GM18861 (cell line): ENCODE data around the gene NEDD4L.

Experiments used
- ATAC-seq: cut with Tn5 transposase; IDR thresholded peaks from one replicate; pipeline ENCODE4 v1.9.1; 2021; ENCODE audit not compliant: unreplicated experiment

Gene NEDD4L

GRCh38 chr18:58389745-58390144 is 345.7 kb downstream of the NEDD4L start:
- ATAC-seq: no peak

GRCh38 chr18:58390399-58390798 is 346.4 kb downstream of the NEDD4L start:
- no peak for ATAC-seq

- ATAC-seq: no peak
Observed at GRCh38 chr18:58391231-58391825, 347.3 kb downstream of the NEDD4L start.

GRCh38 chr18:58391932-58392323 is 347.9 kb downstream of the NEDD4L start:
- ATAC-seq: no peak

GRCh38 chr18:58392324-58393000 is 348.4 kb downstream of the NEDD4L start:
- no peak for ATAC-seq

GRCh38 chr18:58393295-58393694 is 349.3 kb downstream of the NEDD4L start:
- no peak for ATAC-seq

GRCh38 chr18:58394046-58394445 is 350.0 kb downstream of the NEDD4L start:
- no peak for ATAC-seq

- ATAC-seq: no peak
Observed at GRCh38 chr18:58394602-58395425, 350.8 kb downstream of the NEDD4L start.

- no peak for ATAC-seq
Observed at GRCh38 chr18:58396144-58396543, 352.1 kb downstream of the NEDD4L start.

GRCh38 chr18:58396966-58397365 is 352.9 kb downstream of the NEDD4L start:
- no peak for ATAC-seq

GRCh38 chr18:58397385-58398132 is 353.5 kb downstream of the NEDD4L start:
- ATAC-seq: no peak

GRCh38 chr18:58398648-58399398 is 354.8 kb downstream of the NEDD4L start:
- ATAC-seq: no peak

GRCh38 chr18:58400331-58400870 is 356.4 kb downstream of the NEDD4L start:
- no peak for ATAC-seq

- ATAC-seq: no peak
Observed at GRCh38 chr18:58401191-58401590, 357.2 kb downstream of the NEDD4L start.

- no peak for ATAC-seq
Observed at GRCh38 chr18:58402247-58402646, 358.2 kb downstream of the NEDD4L start.

GRCh38 chr18:58402951-58403702 is 359.1 kb downstream of the NEDD4L start:
- ATAC-seq: no peak

GRCh38 chr18:58403799-58404455 is 359.9 kb downstream of the NEDD4L start:
- no peak for ATAC-seq

- ATAC-seq: no peak
Observed at GRCh38 chr18:58405107-58405898, 361.3 kb downstream of the NEDD4L start.
